Spleen (tissue), 11 donors: ENCODE results near the gene YOD1. TPM values are rescaled to one million over a fixed set of nuclear protein-coding genes. Genes with fewer than 3 reads are reported as not detected.
A peak's percentile ranks its signal among the peaks of the same experiment; 100 is the strongest.

Source experiments
- DNase-seq: peaks from one replicate; pipeline ENCODE4 v3.0.0-alpha.2; 2020
- H3K27ac ChIP-seq, 8 donors: fragments of 200-600 bp; sonication (generic) in 7 of 8; 1 replicate in 4 of 8; 2 replicates in 4 of 8; pipeline versions ENCODE4 v1.5.0 to v1.8.0; 2016 to 2021; ENCODE audit warnings: inconsistent platforms in 4 of 8, mild to moderate bottlenecking in 4 of 8, moderate library complexity in 1 of 8
- H3K27me3 ChIP-seq, 7 donors: fragments of 200-600 bp; sonication (generic) in 6 of 7; replicated peaks in 1 of 7; 1 replicate in 4 of 7; 2 replicates in 3 of 7; pipeline versions ENCODE4 v1.5.0 to v1.8.0; 2016 to 2021; ENCODE audit warnings: inconsistent platforms in 3 of 7, mild to moderate bottlenecking in 1 of 7
- H3K36me3 ChIP-seq, 6 donors: fragments of 200-600 bp; sonication (generic) in 5 of 6; 1 replicate in 4 of 6; 2 replicates in 2 of 6; pipeline versions ENCODE4 v1.5.0 to v1.8.0; 2016 to 2021; ENCODE audit warnings: inconsistent platforms in 2 of 6
- H3K4me1 ChIP-seq, 6 donors: fragments of 200-600 bp; sonication (generic) in 5 of 6; 1 replicate in 3 of 6; 2 replicates in 3 of 6; pipeline versions ENCODE4 v1.5.0 to v1.8.0; 2016 to 2021; ENCODE audit warnings: inconsistent platforms in 3 of 6
- H3K4me3 ChIP-seq, 8 donors: fragments of 200-600 bp; sonication (generic) in 7 of 8; 1 replicate in 4 of 8; 2 replicates in 4 of 8; pipeline versions ENCODE4 v1.5.0 to v1.8.0; 2016 to 2021; ENCODE audit warnings: inconsistent platforms in 4 of 8, mild to moderate bottlenecking in 4 of 8, moderate library complexity in 2 of 8
- H3K9me3 ChIP-seq, 8 donors: fragments of 200-600 bp; sonication (generic) in 7 of 8; 1 replicate in 4 of 8; 2 replicates in 4 of 8; pipeline versions ENCODE4 v1.5.0 to v1.8.0; 2016 to 2021; ENCODE audit warnings: inconsistent platforms in 4 of 8
- CTCF ChIP-seq, 11 experiments: fragments of 200-600 bp in 7 of 11; fragments of 450-650 bp in 4 of 11; sonication (generic) in 4 of 11; IDR thresholded peaks in 8 of 11; conservative IDR thresholded peaks in 3 of 11; 1 replicate in 7 of 11; 2 replicates in 4 of 11; pipeline versions ENCODE4 v1.4.0 to v1.8.0; 2016 to 2021; ENCODE audit warnings: antibody characterized with exemption in 11 of 11, inconsistent platforms in 4 of 11, mild to moderate bottlenecking in 1 of 11
- POLR2A ChIP-seq, 3 donors: fragments of 450-650 bp; IDR thresholded peaks; one replicate each; pipeline ENCODE4 v1.5.1; 2017; ENCODE audit warnings: antibody characterized with exemption in 3 of 3, mild to moderate bottlenecking in 1 of 3
- POLR2AphosphoS5 ChIP-seq, 3 donors: sonication (generic); formaldehyde crosslinking; IDR thresholded peaks; one replicate each; pipeline ENCODE4 v1.5.1; 2017; ENCODE audit warnings: antibody characterized with exemption in 3 of 3
- WGBS, 5 donors: extraction: QIAGEN DNeasy Blood & Tissue Kit in 3 of 5; methylation state at CpG; one replicate each; pipeline versions ENCODE4 v1.1.5 to v1.1.7; 2013 to 2018; 5-methylcytosine and 5-hydroxymethylcytosine counted together
- intact Hi-C: fragments of 100-400 bp; cut with DNase I; formaldehyde crosslinking; loops from one replicate; pipeline ENCODE4 v1.15.0; 2023; ENCODE audit warnings: low total_unique reads
- polyA plus RNA-seq, 3 donors: library from polyadenylated mRNA; stranded (reverse); fragments of 200-250 nt; gene quantifications; one replicate each; pipeline ENCODE4 v1.2.1, GENCODE V29; 2013
- total RNA-seq, 7 donors: library from RNA; depleted of rRNA in 3 of 7; stranded (reverse); fragments of >200 nt in 3 of 7; fragmentation: NEBNext Ultra II Directional in 4 of 7; extraction: Animal tissue kit (Norgen Biotek cat#: 25700) in 4 of 7; gene quantifications; one replicate each; pipeline versions ENCODE4 v1.1.0 to v1.2.1, GENCODE V29; 2016 to 2021
- donor health status: healthy with polysubstance abuse.
- donor health status: DM: no; HTN: no; CAD: no; lungs with moderate emphysema.
- donor health status: DM: no; HTN: no; CAD: no.
- donor health status: Bipolar disorder and iron deficiency.
- donor health status: healthy.
- donor health status: DM: no; HTN: no; CAD: no.
- donor health status: DM: yes; HTN: yes; CAD: no.

YOD1 gene
- total and polyA plus RNA-seq, 10 donors = 2.8 to 23.2 (median 11.8) TPM

DNA sequence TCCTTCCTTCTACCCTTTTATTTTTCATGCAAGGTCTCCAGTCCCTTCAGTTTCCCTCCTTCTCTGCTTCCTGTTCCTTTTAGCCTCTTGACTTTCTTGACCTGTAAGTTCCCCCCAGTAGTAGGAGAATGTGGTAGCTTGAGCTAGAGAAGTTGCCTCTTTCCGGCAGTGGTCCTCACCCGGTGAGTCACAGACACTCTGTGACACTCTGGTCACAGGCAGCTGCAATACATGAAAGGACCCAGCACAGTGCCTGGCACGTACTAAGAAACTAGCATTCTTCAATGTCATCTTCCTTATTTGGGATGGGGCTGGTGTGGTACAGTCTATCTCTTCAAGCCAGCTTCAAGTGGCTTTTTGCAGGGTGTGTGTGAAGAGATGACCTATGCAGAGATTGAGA lies 18.1 kb upstream of the YOD1 start:
- WGBS, 5 donors = 50 to 65% (median 58%) methylated on average over 3 of the region's 3 CpGs
- Histone ChIP-seq H3K4me1 (peaks cover 0 to 42% (median 13%) of the 10 kb centered on the region in 6 donors), H3K9me3 (no peaks in the 10 kb centered on the region), H3K27me3 (no peaks in the 10 kb centered on the region), H3K4me3 (peak overlapping the region in 1 of 8 donors; percentile 36), H3K27ac (peak overlapping the region in 7 of 8 donors; percentile 53 to 88 (median 86)), H3K36me3 (peaks cover 0 to 100% (median 40%) of the 10 kb centered on the region in 6 donors)
- peak; percentile 78 for DNase-seq
- no peak for TF ChIP-seq POLR2A (IDR thresholded peaks at IDR 0.05)
- peak in 1 of 3 donors; percentile 72 for TF ChIP-seq POLR2AphosphoS5 (IDR thresholded peaks at IDR 0.05)
- intact Hi-C loops = no loop called here

- peaks cover 0 to 100% (median 51%) of the 10 kb centered on the region in 6 donors for H3K36me3 ChIP-seq
- H3K9me3 ChIP-seq = no peaks in the 10 kb centered on the region
- DNase-seq = no peak
- H3K27ac ChIP-seq = peak overlapping the region in 2 of 8 donors; percentile 86 to 87
- TF ChIP-seq POLR2AphosphoS5 (IDR thresholded peaks at IDR 0.05) (no peak), POLR2A (IDR thresholded peaks at IDR 0.05) (no peak), CTCF (IDR thresholded peaks at IDR 0.05 in 8 of 11, conservative IDR thresholded peaks at IDR 0.05 in 3 of 11) (no peak)
- H3K4me1 ChIP-seq = peaks cover 0 to 42% (median 13%) of the 10 kb centered on the region in 6 donors
- H3K27me3 ChIP-seq = no peaks in the 10 kb centered on the region
- 77 to 95% (median 86%) methylated on average over 5 of the region's 5 CpGs for WGBS, 5 donors
- H3K4me3 ChIP-seq = no peak overlapping the region
- intact Hi-C loops = no loop called here
These were observed 16.7 kb upstream of the YOD1 start for GRCh38 chr1:207067665-207068064.

GRCh38 chr1:207067185-207067584 lies 16.2 kb upstream of the YOD1 start:
- Histone ChIP-seq H3K9me3 (no peaks in the 10 kb centered on the region), H3K27ac (peak overlapping the region in 2 of 8 donors; percentile 86 to 87), H3K4me3 (no peak overlapping the region), H3K27me3 (no peaks in the 10 kb centered on the region), H3K36me3 (peaks cover 0 to 100% (median 52%) of the 10 kb centered on the region in 6 donors), H3K4me1 (peaks cover 0 to 41% (median 13%) of the 10 kb centered on the region in 6 donors)
- intact Hi-C loops = no loop called here
- TF ChIP-seq POLR2AphosphoS5 (IDR thresholded peaks at IDR 0.05) (no peak), CTCF (IDR thresholded peaks at IDR 0.05 in 8 of 11, conservative IDR thresholded peaks at IDR 0.05 in 3 of 11) (no peak), POLR2A (IDR thresholded peaks at IDR 0.05) (no peak)
- WGBS, 5 donors = 47 to 61% (median 53%) methylated on average over 3 of the region's 3 CpGs
- no peak for DNase-seq

GRCh38 chr1:207064561-207064960 lies 13.6 kb upstream of the YOD1 start:
- H3K36me3 ChIP-seq = peaks cover 0 to 97% (median 52%) of the 10 kb centered on the region in 6 donors
- no peak for TF ChIP-seq POLR2AphosphoS5 (IDR thresholded peaks at IDR 0.05)

GRCh38 chr1:207063014-207063413 lies 12.0 kb upstream of the YOD1 start:
- WGBS, 5 donors = 91 to 95% (median 94%) methylated on average over 5 of the region's 5 CpGs
- DNase-seq = no peak
- intact Hi-C loops = no loop called here
- no peak for TF ChIP-seq POLR2A (IDR thresholded peaks at IDR 0.05)
- no peak for TF ChIP-seq POLR2AphosphoS5 (IDR thresholded peaks at IDR 0.05)
- no peak for TF ChIP-seq CTCF (IDR thresholded peaks at IDR 0.05 in 8 of 11, conservative IDR thresholded peaks at IDR 0.05 in 3 of 11)
- H3K27me3 ChIP-seq = no peaks in the 10 kb centered on the region
- H3K4me1 ChIP-seq = peaks cover 0 to 26% (median 9%) of the 10 kb centered on the region in 6 donors
- no peaks in the 10 kb centered on the region for H3K9me3 ChIP-seq
- H3K4me3 ChIP-seq = no peak overlapping the region
- peaks cover 0 to 90% (median 42%) of the 10 kb centered on the region in 6 donors for H3K36me3 ChIP-seq
- no peak overlapping the region for H3K27ac ChIP-seq

More at GRCh38 chr1:207064561-207064960, 13.6 kb upstream of the YOD1 start:
- intact Hi-C loops = no loop called here
- DNase-seq = no peak
- Histone ChIP-seq H3K9me3 (no peaks in the 10 kb centered on the region), H3K27ac (no peak overlapping the region), H3K27me3 (no peaks in the 10 kb centered on the region), H3K4me3 (no peak overlapping the region), H3K4me1 (peaks cover 0 to 26% (median 2%) of the 10 kb centered on the region in 6 donors)
- 80 to 94% (median 91%) methylated on average over 8 of the region's 8 CpGs for WGBS, 5 donors
